ENCODE results near the gene VAT1.
"Not testable (repeated sequence)": the region's sequence is repeated elsewhere in the genome, so short reads cannot be mapped to it uniquely, and the experiment has no call there.

Gene VAT1

GRCh38 chr17:43056051-43056450, 33.9 kb upstream of the VAT1 start:
- TF ChIP-seq CTCF (IDR thresholded peaks at IDR 0.05; ENCODE audit: extremely low read depth, insufficient read depth, missing control alignments), result no peak
- DNase-seq (ENCODE audit: low spot score), result no peak
- in situ Hi-C loops (cut with MboI; ENCODE audit: low pct_unique_long_range_greater_than_20kb, low sequenced_read_pairs, unreplicated experiment), result no loop called here

- in situ Hi-C loops (cut with MboI; ENCODE audit: low pct_unique_long_range_greater_than_20kb, low sequenced_read_pairs, unreplicated experiment); DNase-seq (ENCODE audit: low spot score): not testable (repeated sequence)
Observed at GRCh38 chr17:43053008-43053407, 30.8 kb upstream of the VAT1 start.

GRCh38 chr17:43051969-43052368, 29.8 kb upstream of the VAT1 start:
- in situ Hi-C loops (cut with MboI; ENCODE audit: low pct_unique_long_range_greater_than_20kb, low sequenced_read_pairs, unreplicated experiment), result no loop called here
- DNase-seq (ENCODE audit: low spot score), result no peak
- no peak for TF ChIP-seq CTCF (IDR thresholded peaks at IDR 0.05; ENCODE audit: extremely low read depth, insufficient read depth, missing control alignments)

- in situ Hi-C loops (cut with MboI; ENCODE audit: low pct_unique_long_range_greater_than_20kb, low sequenced_read_pairs, unreplicated experiment), result no loop called here
- TF ChIP-seq CTCF (IDR thresholded peaks at IDR 0.05; ENCODE audit: extremely low read depth, insufficient read depth, missing control alignments), result no peak
Observed at GRCh38 chr17:43044024-43044423, 21.8 kb upstream of the VAT1 start.

GRCh38 chr17:43043307-43043706, 21.1 kb upstream of the VAT1 start:
- no peak for TF ChIP-seq CTCF (IDR thresholded peaks at IDR 0.05; ENCODE audit: extremely low read depth, insufficient read depth, missing control alignments)
- DNase-seq (ENCODE audit: low spot score), result no peak
- in situ Hi-C loops (cut with MboI; ENCODE audit: low pct_unique_long_range_greater_than_20kb, low sequenced_read_pairs, unreplicated experiment), result no loop called here

More at GRCh38 chr17:43044024-43044423, 21.8 kb upstream of the VAT1 start:
- DNase-seq (ENCODE audit: low spot score), result no peak

GRCh38 chr17:43042025-43042628, 19.9 kb upstream of the VAT1 start:
- in situ Hi-C loops (cut with MboI; ENCODE audit: low pct_unique_long_range_greater_than_20kb, low sequenced_read_pairs, unreplicated experiment), result no loop called here
- DNase-seq (ENCODE audit: low spot score), result no peak
- TF ChIP-seq CTCF (IDR thresholded peaks at IDR 0.05; ENCODE audit: extremely low read depth, insufficient read depth, missing control alignments), result no peak

GRCh38 chr17:43040655-43041054, 18.5 kb upstream of the VAT1 start:
- in situ Hi-C loops (cut with MboI; ENCODE audit: low pct_unique_long_range_greater_than_20kb, low sequenced_read_pairs, unreplicated experiment), result no loop called here
- DNase-seq (ENCODE audit: low spot score), result no peak
- no peak for TF ChIP-seq CTCF (IDR thresholded peaks at IDR 0.05; ENCODE audit: extremely low read depth, insufficient read depth, missing control alignments)

Data from GM13977 (cell line).